Progenitor cell of endocrine pancreas (in vitro differentiated cells): ENCODE data around the gene RPS27L. TPM values are rescaled to one million over a fixed set of nuclear protein-coding genes. Genes with fewer than 3 reads are reported as not detected.

Experiments
- DNase-seq: peaks from one replicate; pipeline ENCODE4 v3.0.0; 2021; ENCODE audit warnings: low spot score; ENCODE audit not compliant: unreplicated experiment
- H3K27ac Mint-ChIP-seq: 2 replicates; pipeline ENCODE4 v1.8.0; 2021; ENCODE audit warnings: mild to moderate bottlenecking, moderate library complexity, mixed read lengths
- H3K27me3 Mint-ChIP-seq: 2 replicates; pipeline ENCODE4 v1.8.0; 2021; ENCODE audit warnings: mixed read lengths
- H3K36me3 Mint-ChIP-seq: 2 replicates; pipeline ENCODE4 v1.8.0; 2022; ENCODE audit warnings: mixed read lengths; ENCODE audit not compliant: insufficient read depth
- H3K4me1 Mint-ChIP-seq: 2 replicates; pipeline ENCODE4 v1.8.0; 2021; ENCODE audit warnings: low read depth, mixed read lengths
- H3K4me3 Mint-ChIP-seq: 2 replicates; pipeline ENCODE4 v1.8.0; 2021; ENCODE audit warnings: low read depth, mild to moderate bottlenecking, moderate library complexity, mixed read lengths
- H3K9me3 Mint-ChIP-seq: 2 replicates; pipeline ENCODE4 v1.8.0; 2021; ENCODE audit warnings: low read depth, mixed read lengths
- long read RNA-seq: library from polyadenylated mRNA; unstranded; transcript quantifications from one replicate; pipeline ENCODE4 v2.0.0, GENCODE V29; 2020
- total RNA-seq: library from RNA; stranded (reverse); gene quantifications from 2 replicates; pipeline ENCODE4 v1.2.1, GENCODE V29; 2021
- TF ChIP-seq, protein P1 (sequence below): fragments of 200-600 bp; sonication (generic); IDR thresholded peaks from one replicate; pipeline ENCODE4 v1.5.0; 2021; ENCODE audit warnings: antibody characterized with exemption, mild to moderate bottlenecking; ENCODE audit not compliant: unreplicated experiment

The RPS27L gene
- total RNA-seq: 129 and 140 TPM in 2 replicates
- long read RNA-seq, full-length matches to known transcripts: 52 of 57 reads
- long read RNA-seq, partial matches to known transcripts: 3 of 57 reads
- long read RNA-seq, other reads (novel, unspliced or antisense): 2 of 57 reads

DNA sequence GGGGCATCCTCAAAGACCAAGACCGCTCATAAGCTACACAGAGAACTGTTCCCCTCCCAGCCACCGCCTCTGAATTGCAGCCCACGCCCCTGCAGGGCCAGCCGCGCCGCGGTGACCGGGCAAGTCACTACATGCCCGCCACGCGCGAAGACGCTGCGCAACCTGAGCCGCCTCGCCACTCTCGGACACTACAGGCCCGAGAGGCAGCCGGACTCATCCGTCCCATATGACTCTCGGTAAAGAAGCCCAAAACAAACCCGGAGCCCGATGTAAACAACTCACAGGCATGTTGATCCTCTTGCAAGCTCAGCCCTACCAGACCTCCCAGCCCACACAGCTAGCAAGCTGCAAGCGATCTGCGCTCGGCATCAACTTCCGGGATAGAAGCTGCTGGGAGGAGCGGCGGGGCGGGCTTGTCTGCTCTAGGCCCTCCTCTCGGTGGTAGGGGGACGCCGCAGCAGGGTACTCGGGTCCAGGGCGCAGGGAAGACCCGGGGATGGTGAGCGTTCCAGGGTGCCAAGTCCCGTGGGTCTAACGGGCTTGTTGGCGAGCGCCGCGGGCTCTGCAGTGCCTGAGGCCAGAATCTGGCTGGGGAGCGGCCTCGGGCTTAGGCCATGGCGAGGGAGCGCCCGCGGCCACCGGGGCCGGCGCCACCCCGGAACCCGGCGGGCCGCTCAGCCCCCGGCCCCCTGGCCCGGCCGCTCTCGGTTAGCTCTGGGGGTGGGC, at the start of gene RPS27L:
TSS of gene RPS27L (minus strand) at position 360 of the 726 bp plus-strand sequence. CDS start at position 288, 72 bp downstream.
- Mint-ChIP-seq H3K36me3 (peaks cover 8% of the 10 kb centered on the region), H3K27me3 (no peaks in the 10 kb centered on the region), H3K4me1 (peaks cover 9% of the 10 kb centered on the region), H3K4me3 (peak within 1 kb of the TSS; percentile 100), H3K27ac (peak within 1 kb of the TSS; percentile 99), H3K9me3 (no peaks in the 10 kb centered on the region)
- TF ChIP-seq, protein P1, sequence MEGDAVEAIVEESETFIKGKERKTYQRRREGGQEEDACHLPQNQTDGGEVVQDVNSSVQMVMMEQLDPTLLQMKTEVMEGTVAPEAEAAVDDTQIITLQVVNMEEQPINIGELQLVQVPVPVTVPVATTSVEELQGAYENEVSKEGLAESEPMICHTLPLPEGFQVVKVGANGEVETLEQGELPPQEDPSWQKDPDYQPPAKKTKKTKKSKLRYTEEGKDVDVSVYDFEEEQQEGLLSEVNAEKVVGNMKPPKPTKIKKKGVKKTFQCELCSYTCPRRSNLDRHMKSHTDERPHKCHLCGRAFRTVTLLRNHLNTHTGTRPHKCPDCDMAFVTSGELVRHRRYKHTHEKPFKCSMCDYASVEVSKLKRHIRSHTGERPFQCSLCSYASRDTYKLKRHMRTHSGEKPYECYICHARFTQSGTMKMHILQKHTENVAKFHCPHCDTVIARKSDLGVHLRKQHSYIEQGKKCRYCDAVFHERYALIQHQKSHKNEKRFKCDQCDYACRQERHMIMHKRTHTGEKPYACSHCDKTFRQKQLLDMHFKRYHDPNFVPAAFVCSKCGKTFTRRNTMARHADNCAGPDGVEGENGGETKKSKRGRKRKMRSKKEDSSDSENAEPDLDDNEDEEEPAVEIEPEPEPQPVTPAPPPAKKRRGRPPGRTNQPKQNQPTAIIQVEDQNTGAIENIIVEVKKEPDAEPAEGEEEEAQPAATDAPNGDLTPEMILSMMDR: no peak
- DNase-seq: peak; percentile 74

DNA sequence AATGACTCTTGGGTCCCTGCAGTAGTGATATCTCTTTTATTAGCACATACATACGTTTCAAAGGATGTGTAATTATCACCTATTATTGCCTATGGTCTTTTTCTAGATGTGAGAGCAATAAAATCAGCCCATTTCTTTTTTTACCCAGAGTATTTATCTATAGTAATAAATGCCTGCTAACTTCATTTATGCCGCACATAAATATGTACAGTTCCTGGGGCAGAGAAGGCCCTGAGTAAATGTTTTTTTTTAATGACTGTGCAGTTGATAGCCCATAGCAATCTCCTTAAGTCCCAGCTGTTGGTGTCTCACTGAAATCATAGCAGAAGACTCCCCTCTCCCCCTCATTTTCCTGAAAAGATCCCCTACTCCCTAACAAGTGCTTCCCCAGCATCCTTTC, 48.8 kb upstream of the RPS27L start:
- Mint-ChIP-seq H3K4me1 (peaks cover 25% of the 10 kb centered on the region), H3K27ac (no peak overlapping the region), H3K9me3 (peaks cover 2% of the 10 kb centered on the region), H3K36me3 (peaks cover 5% of the 10 kb centered on the region), H3K27me3 (no peaks in the 10 kb centered on the region), H3K4me3 (no peak overlapping the region)
- TF ChIP-seq, protein P1: no peak
- no peak for DNase-seq

DNA sequence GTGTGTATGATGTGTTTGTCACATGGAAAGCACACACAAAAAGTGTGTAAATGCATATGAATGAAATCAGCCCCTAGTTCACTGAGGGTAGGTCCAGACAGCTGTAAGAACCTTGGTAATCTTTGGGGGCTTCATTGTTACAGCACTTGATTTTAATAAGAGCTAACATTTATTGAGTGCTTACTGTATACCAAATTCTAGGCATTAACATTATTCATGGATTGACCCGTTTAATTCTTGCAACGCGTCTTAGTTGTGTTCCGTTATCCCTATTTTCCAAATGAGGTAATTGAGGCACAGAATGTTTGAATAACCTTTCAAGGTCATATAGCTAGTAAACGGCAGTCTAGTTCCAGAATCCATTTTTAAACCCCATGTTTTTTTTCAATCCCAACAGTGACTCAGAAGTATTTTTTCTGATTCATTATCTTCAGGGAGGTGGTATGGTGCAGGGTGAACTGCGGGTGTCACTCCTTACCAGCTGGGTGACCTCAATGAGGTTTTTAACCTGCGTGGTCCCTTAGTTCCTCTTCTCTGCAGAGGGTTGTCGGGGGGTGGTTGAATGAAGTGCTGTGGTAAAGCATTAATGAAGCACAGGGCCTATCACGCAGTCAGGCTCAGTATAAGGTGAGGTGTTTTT, 46.3 kb upstream of the RPS27L start:
- Mint-ChIP-seq H3K4me3 (no peak overlapping the region), H3K9me3 (peaks cover 2% of the 10 kb centered on the region), H3K36me3 (peaks cover 6% of the 10 kb centered on the region), H3K4me1 (peaks cover 16% of the 10 kb centered on the region), H3K27ac (no peak overlapping the region), H3K27me3 (no peaks in the 10 kb centered on the region)
- TF ChIP-seq, protein P1: no peak
- no peak for DNase-seq

DNA sequence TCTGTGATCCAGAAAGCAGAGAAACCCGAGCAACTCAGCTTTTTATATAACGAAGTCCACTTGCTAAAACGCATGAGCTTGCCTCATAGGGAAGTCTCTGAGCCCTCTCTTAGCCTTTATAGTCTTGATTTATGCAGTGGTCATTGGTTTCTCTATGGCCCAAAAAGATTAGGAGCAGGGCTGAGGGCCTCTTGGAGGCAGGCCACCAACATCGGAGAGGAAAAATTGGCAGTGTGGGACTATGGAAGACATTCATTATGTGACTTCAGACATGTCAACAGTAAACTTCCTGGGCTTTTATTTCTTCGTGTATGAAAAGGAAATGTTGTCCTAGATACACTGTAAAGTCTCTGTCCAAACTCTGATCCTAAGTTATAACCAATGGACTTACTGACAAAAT, 45.6 kb upstream of the RPS27L start:
- H3K36me3 Mint-ChIP-seq: peaks cover 6% of the 10 kb centered on the region
- no peak overlapping the region for H3K4me3 Mint-ChIP-seq
- no peaks in the 10 kb centered on the region for H3K27me3 Mint-ChIP-seq
- peak overlapping the region; percentile 43 for H3K27ac Mint-ChIP-seq
- H3K9me3 Mint-ChIP-seq: peaks cover 2% of the 10 kb centered on the region
- no peak for DNase-seq
- TF ChIP-seq, protein P1: no peak
- H3K4me1 Mint-ChIP-seq: peaks cover 16% of the 10 kb centered on the region

DNA sequence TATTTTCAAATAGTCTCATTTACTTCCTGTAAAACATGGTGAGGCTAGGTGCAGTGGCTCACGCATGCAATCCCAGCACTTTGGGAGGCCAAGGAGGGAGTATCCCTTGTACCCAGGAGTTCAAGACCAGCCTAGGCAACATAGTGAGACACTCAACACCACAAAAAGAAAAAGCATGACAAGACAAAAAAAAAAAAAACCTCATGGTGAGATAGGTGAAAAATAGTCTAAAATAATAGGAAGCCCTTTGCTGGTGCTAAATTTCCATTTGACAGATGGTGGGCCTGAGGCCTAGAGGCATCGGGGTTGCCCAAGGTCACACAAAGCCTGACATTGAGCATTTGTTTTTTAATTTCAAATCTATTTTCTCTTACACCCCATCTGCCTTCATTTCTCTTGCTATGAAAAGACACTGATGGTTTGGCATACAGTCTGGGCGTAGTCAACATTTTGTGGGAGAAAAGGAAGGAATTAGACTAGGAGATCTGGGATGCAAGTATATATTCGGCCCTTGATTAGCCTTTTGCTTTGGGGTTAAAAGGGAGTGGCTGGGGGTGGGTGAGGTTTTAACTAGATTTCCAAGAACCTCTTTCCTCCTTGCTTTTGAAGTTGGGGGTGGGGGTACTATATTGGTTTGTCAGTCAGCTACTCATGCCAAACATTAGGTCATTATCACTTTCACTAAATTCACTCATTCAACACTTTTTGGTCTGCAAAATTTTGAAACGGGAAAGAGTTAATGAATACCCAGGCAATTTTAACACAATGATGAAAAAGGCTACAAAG, 43.4 kb upstream of the RPS27L start:
- TF ChIP-seq, protein P1: no peak
- Mint-ChIP-seq H3K9me3 (no peaks in the 10 kb centered on the region), H3K27me3 (no peaks in the 10 kb centered on the region), H3K4me3 (no peak overlapping the region), H3K36me3 (peaks cover 2% of the 10 kb centered on the region), H3K27ac (no peak overlapping the region), H3K4me1 (peaks cover 16% of the 10 kb centered on the region)
- DNase-seq: no peak
